Suppressor macrophage treated with lipopolysaccharide for 4 hours (primary cell): ENCODE data around the gene SERINC4.

Source experiments
- DNase-seq: peaks from one replicate; pipeline ENCODE4 v3.0.0-alpha.2; 2020

Gene SERINC4

GRCh38 chr15:43795997-43796396, 4.0 kb downstream of the SERINC4 start:
- no peak for DNase-seq

GRCh38 chr15:43795197-43795596, 4.8 kb downstream of the SERINC4 start:
- DNase-seq, result no peak

DNA sequence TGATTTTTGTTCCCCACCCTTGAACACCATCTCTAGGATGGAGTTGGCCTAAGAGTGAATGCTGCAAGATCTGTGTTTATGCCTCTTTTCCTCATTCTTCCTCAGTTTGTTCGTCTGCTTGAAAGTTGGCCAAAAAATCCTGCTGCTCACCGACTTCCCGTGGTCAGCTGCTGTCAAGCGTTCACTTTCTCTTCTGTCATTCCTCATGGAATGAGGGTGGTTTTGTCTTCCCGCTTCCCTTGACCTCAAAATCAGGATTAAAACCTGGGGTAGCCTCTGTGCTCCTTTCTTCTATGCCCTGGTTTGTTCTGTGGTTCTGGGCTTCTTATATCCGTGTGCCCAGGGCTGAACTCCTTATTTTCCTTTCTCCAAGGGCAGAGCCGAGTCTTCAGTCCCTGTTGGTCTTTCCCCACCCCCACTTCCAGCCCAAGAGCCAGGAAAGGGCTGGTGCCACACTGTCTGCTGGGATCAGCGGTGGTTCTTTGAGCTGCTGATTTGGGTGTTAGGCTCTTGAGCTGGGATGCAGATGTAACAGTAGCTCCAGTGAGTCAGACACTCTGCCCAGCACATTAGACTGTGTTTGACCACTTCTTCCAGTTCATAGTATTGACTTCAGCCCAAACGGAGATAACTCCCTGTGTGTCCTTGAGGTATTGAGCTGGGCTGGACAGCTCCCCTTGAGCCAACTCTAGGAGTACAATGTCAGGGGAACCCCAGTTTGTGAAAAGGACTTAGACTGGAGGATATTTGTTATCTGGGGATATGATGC, 5.6 kb downstream of the SERINC4 start:
- DNase-seq, result no peak

DNA sequence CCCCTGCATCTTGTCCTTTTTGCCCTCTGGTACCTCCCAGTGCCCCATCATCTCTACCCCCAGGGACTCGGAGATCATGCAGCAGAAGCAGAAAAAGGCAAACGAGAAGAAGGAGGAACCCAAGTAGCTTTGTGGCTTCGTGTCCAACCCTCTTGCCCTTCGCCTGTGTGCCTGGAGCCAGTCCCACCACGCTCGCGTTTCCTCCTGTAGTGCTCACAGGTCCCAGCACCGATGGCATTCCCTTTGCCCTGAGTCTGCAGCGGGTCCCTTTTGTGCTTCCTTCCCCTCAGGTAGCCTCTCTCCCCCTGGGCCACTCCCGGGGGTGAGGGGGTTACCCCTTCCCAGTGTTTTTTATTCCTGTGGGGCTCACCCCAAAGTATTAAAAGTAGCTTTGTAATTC, 6.4 kb downstream of the SERINC4 start:
- DNase-seq, result no peak

DNA sequence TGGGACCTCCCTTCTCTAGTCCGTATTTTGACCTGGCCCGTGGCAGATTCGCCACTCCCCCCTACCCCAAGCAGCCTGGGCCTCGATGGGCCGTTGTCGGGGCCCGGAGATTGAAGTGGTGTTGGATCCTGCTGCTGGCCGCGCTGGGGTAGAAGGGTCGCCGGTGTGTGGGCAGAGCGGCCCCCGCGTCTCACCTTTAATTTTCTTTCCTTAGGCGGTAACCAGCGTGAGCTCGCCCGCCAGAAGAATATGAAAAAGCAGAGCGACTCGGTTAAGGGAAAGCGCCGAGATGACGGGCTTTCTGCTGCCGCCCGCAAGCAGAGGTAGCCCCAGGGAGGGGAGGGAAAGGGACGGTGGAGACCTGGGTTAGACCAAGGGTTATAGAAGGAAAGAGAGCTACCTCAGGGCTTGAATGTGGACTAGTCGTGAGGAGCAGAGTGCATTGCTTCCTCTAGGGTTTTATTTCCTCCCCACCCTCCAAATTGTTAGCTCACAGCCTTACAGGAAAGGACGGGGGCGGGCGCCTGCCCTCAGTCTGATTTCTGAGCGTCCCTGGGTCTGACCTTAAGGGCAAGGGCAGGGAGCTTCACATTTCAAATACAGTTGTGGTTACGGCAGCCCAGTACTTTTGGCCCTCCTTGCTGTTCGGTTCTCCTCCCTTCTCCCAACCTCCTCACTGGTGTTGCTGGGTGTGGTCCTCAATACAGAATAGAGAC, 7.1 kb downstream of the SERINC4 start:
- DNase-seq, result peak; percentile 73

DNA sequence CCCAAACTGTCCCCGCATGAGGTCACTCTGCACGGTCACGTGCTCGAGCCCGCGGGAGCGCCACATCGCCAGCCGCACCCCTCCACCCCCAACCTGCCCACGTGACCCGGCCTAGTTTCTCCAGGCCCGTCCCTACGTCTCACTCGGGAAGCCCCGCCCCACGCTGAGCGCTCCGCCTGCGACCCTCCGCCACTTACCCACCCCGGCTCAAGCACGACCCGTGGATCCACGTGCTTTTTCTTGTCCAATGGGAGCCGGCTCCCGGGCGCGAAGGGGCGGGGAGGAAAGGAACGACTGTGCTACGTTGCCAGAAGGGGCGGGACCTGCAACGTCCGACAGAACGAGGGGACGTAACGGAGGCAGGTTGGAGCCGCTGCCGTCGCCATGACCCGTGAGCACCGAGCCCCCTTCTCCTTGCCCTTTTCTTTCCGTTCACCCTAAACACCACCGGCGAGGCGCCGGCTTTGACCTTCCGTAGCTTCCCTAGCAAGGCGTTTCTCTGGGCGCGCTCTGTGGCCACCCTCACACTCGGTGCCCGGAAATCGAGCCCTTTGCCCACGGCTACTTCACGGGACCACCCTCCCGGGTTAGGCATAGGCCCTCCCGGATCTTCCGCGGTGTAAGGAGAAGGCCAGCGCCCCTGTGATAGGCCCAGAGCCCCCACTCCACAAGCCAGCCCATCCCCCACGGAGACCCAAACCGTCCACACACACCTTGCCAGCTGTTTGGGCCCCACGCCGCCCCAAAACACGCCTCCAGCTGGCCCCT, 7.8 kb downstream of the SERINC4 start, which contains the start of gene SERF2:
SERF2 (plus strand) TSS at position 328 of the 768 bp plus-strand sequence; CDS start at position 385, 57 bp downstream.
- DNase-seq, result peak; percentile 100

DNA sequence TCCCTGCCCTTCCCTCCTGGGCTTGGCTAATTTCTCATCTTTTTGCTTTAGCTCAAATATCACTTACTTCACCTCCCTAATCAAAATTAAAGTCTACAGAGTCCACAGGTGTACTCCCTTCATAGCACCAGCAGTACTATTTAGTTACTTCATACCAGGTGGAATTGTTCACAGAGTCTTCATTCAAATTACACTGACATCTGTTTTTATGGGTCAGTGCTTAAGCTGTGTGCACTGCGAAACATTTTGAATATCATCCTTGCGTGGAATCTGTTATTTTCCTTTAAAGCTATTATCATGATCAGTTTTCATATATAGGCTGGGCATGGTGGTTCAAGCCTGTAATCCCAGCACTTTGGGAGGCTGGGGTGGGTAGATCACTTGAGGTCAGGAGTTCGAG, 10.6 kb downstream of the SERINC4 start:
- DNase-seq, result no peak

GRCh38 chr15:43779016-43779415, 21.0 kb downstream of the SERINC4 start:
- DNase-seq, result no peak

- DNase-seq, result peak; percentile 70
These were observed 22.6 kb downstream of the SERINC4 start for GRCh38 chr15:43777267-43777914.

DNA sequence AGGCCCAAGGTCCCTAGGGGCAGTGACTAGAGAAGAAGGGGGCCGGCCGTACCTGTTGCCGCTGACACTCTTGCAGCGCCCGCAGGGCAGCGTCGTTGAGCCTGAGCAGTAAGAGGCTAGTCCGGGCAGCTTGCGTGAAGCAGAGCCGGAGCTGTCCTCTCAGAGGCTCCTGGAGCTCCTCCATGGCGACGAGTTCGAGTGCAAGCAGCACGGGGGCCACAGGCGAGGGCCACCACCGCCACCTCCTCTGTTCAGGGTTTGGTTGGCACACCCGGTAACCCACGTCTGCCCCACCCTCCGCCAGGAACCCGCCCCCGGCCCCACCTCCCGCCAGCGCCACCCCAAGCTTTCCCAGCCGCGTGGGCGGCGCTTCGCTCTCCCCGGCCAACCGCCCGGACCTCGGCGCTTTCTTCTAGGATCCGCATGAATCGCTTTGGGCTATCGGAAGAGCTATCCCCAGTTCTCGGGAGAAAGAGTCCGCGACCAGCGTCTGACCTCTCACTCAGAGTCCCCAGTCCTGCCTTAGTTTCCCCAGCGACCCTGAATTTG, 23.2 kb downstream of the SERINC4 start, which contains the start of gene ELL3:
ELL3 (minus strand) TSS at position 249 of the 549 bp plus-strand sequence; CDS start at position 184, 65 bp downstream.
- peak; percentile 89 for DNase-seq

DNA sequence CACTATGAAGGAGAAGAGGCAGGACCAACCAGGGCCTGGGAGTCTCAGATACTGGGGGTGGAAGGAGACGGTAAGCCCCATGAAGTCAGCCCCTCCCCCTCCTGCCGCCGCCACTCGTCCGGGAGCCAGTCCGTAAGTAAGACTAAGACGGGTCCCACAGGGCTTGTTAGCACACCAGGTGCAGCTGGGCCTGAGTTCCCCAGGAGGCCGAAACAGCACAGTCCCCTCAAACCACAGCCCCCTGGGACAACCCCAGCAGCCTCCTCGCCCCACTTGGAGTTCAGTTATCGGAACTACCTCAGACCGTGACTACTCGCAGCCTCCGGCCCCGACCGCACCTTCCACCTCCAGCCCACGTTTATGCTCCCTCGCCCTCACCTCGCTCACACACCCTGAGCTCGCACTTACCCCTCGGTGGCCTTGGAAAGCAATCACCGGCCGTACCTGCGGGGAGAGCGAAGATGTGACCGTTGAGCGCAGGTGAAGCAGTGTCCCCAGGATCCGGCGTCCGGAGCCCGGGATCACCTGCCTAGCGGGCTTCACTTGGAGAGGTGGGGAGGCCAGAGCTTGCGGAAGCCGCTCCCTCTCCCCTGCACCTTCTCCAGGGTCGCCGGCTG, 23.8 kb downstream of the SERINC4 start:
- no peak for DNase-seq

- DNase-seq, result peak; percentile 16
These were observed 24.5 kb downstream of the SERINC4 start for GRCh38 chr15:43775411-43775965.

GRCh38 chr15:43774062-43774461, 26.0 kb downstream of the SERINC4 start:
- no peak for DNase-seq

DNA sequence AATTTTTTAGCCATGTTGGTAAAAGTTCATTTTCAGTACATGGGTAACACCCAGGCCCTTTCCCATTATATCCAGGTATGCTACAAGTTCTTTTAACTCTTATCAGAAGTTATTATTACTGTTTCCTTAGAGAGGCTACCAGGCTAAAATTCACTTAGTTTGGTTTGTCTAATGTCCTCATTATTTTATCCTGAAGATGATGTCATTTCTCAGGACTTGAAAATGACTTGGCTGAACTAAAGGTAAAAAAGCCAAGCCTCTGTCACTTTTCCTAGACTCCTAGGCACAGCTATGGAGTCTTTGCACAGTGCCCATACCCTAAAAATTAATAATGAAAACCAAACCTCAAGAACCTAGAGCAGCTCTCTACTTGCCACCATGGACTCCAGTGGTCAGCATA, 27.4 kb downstream of the SERINC4 start:
- no peak for DNase-seq

GRCh38 chr15:43771816-43772215, 28.2 kb downstream of the SERINC4 start:
- peak; percentile 87 for DNase-seq

- DNase-seq, result peak; percentile 65
These were observed 30.3 kb downstream of the SERINC4 start for GRCh38 chr15:43769584-43770228.

GRCh38 chr15:43763819-43764446, 36.1 kb downstream of the SERINC4 start:
- DNase-seq, result no peak

- no peak for DNase-seq
These were observed 37.2 kb downstream of the SERINC4 start for GRCh38 chr15:43762824-43763223.

GRCh38 chr15:43751885-43752284, 48.1 kb downstream of the SERINC4 start:
- no peak for DNase-seq

DNA sequence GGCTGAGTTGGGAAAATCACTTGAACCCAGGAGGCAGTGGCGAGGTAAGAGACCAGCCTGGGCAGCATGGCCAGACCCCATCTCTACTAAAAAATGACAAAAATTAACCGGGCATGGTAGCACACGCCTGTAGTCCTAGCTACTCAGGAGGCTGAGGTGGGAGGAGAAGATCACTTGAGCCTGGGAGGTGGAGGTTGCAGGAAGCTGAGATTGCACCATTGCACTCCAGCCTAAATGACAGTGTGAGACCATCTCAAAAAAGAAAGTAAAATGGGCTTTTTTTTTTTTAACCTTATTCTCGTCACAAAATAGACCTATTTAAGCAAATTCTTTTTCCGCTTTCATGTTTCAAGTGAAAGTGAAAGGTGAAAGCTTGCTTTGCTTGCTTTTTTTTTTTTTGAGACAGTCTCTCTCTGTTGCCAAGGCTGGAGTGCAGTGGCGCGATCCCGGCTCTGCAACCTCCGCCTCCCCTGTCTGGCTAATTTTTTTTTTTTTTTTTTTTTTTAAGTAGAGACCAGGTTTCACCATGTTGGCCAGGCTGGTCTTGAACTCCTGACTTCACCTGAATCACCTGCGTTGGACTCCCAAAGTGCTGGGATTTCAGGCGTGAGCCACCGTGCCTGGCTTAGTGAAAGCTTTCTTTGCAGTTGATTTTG, 50.2 kb downstream of the SERINC4 start:
- peak; percentile 85 for DNase-seq
